Left colon (tissue), 2 donors: Measurements from ENCODE around the gene MARCOL. TPM values are rescaled to one million over a fixed set of nuclear protein-coding genes. Genes with fewer than 3 reads are reported as not detected.
"Not testable (repeated sequence)": the region's sequence is repeated elsewhere in the genome, so short reads cannot be mapped to it uniquely, and the experiment has no call there.

Source experiments
- ATAC-seq: fragments of 200-7000 bp; cut with Tn5 transposase; one replicate; pipeline ENCODE4 v1.9.1; 2020; ENCODE audit warnings: mild to moderate bottlenecking, moderate library complexity
- DNase-seq, 2 donors: peaks; one replicate each; pipeline ENCODE4 v3.0.0-alpha.2; 2020
- intact Hi-C, 2 donors: fragments of 100-400 bp; cut with DNase I in 1 of 2; cut with micrococcal nuclease in 1 of 2; formaldehyde crosslinking; loops; one replicate each; pipeline versions ENCODE4 v1.11.2 to v1.14.0; 2022; cut with DNase I, micrococcal nuclease
- total RNA-seq, 2 donors: library from RNA; stranded (reverse); fragmentation: NEBNext Ultra II Directional; extraction: Animal tissue kit (Norgen Biotek cat#: 25700); gene quantifications; one replicate each; pipeline ENCODE4 v1.2.1, GENCODE V29; 2021
- donor health status: DM: no; HTN: no; CAD: no.
- donor health status: DM: yes; HTN: yes; CAD: no.

The MARCOL gene
- total RNA-seq, 2 donors from 2014 or later, result not detected

DNA sequence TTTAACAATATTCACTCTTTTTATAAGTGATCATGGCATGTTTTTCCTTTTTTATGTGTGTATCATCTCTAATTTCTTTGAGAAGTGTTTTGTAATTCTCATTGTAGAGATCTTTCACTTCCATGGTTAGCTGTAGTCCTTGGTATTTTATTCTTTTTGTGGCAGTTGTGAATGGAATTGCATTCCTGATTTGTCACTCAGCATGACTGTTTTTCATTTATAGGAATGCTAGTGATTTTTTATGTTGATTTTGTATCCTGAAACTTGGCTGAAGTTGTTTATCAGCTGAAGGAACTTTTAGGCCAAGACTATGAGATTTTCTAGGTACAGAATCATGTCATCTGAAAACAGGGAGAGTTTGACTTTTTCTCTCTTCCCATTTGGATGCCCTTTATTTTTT, 17.1 kb downstream of the MARCOL start:
- intact Hi-C loops, result no loop called here
- ATAC-seq, result no peak
- no peak for DNase-seq

DNA sequence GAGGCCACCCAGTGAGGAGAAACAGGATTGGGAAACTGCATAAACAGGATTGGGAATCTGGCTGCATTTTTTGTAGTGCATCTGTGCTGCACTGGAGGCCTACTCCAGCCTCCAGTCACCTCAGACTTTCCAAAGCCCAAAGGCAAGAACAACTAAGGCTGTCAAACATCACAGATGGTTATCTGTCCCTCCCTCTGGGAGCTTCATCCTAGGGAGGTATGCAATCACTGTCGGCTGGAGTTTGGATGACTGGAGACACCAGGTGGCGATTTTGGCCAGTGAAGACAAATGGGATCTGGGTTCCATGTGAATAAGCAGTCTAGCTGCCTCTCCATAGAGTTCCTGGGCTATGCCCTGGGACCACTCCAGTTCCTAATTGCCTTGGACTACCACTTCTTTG, 21.0 kb downstream of the MARCOL start:
- DNase-seq, result no peak
- intact Hi-C loops, result no loop called here
- no peak for ATAC-seq

DNA sequence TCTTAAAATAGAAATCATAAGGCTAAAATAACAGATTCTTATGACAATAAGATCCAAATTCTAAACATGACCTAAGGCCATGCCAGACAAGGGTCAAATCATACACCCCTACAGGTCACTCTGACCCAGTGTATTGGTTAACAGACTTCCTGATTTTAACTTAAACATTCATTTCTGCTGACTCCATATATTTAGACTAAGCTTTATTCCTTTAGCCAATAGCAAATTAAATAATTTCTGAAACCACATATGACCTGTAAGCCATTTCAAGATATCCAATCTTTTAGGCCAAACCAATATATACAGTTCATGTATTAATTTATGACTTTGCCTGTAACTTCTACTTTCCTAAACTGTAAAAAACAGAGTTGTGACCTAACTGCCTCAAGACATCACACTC, 22.9 kb downstream of the MARCOL start:
- DNase-seq (no peak), ATAC-seq (no peak)
- intact Hi-C loops, result no loop called here

DNA sequence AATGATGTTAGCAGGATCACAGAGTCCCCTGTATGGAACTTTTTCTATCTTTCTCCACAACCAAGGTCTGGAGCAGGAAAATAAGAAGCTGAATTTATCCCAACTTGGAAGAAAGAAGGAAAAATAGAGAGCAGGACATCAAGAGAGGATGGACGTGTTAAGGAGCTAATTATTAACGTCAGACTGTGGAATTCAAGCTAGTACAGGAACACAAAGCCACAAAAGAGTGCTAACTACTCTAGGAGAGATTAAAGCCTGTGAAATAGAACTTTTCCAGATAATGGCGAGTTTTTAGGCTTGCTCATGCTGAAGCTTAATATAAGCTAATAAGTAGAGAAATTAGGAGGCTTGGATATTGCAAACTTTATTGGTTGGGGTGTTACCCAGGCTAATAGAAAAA, 29.6 kb downstream of the MARCOL start:
- intact Hi-C loops, result no loop called here
- no peak for ATAC-seq
- DNase-seq, result no peak

DNA sequence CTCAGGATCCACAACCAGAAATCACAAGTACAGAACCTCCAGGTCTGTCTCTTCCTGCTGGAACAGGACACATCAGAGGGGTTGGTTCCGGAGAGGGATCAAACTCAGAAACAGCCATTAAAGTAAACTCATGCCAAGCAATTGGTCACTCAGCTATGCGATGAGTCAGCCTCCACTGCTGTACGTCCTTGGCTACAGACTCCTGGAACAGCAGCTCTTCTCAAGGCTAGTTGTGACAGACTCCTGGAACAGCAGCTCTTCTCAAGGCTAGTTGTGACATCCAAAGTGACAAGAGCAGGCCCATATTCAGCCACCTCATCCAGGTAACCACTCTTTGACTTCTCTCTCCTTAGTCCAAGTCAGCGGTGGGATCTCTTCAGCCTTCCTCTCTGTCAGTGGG, 30.2 kb downstream of the MARCOL start, which contains the start of gene SPINK13:
SPINK13 (plus strand) TSS at position 229 of the 400 bp plus-strand sequence. CDS start 1,279 bp downstream, outside the sequence.
- ATAC-seq (no peak), DNase-seq (no peak)
- intact Hi-C loops, result no loop called here

DNA sequence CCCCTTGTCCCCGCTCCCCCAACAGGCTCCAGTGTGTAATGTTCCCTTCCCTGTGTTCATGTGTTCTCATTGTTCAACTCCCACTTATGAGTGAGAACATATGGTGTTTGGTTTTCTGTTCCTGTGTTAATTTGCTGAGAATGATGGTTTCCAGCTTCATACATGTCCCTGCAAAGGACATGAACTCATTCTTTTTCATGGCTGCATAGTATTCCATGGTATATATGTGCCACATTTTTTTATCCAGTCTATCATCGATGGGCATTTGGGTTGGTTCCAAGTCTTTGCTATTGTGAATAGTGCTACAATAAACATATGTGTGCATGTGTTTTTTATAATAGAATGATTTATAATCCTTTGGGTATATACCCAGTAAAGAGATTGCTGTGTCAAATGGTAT, 36.8 kb downstream of the MARCOL start:
- DNase-seq, intact Hi-C loops, ATAC-seq: not testable (repeated sequence)

DNA sequence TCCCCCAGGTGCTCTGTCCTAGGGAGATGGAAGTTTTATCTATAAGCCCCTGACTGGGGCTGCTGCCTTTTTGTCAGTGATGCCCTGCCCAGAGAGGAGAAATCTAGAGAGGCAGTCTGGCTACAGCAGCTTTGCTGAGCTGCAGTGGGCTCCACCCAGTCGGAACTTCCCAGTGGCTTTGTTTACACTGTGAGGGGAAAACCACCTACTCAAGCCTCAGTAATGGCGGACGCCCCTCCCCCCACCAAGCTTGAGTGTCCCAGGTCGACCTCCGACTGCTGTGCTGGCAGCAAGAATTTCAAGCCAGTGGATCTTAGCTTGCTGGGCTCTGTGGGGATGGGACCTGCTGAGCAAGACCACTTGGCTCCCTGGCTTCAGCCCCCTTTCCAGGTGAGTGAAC, 42.6 kb downstream of the MARCOL start:
- DNase-seq, intact Hi-C loops, ATAC-seq: not testable (repeated sequence)

DNA sequence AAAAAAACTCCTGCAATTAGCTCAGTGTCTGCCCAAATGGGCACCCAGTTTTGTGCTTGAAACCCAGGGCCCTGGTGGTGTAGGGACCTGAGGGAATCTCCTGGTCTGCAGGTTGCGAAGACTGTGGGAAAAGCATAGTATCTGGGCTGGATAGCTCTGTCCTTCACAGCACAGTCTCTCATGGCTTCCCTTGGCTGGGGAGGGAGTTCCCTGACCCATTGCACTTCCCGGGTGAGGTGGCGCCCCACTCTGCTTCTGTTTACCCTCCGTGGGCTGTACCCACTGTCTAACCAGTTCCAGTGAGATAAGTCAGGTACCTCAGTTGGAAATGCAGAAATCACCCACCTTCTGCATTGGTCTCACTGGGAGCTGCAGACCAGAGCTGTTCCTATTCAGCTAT, 43.0 kb downstream of the MARCOL start:
- ATAC-seq, DNase-seq, intact Hi-C loops: not testable (repeated sequence)

DNA sequence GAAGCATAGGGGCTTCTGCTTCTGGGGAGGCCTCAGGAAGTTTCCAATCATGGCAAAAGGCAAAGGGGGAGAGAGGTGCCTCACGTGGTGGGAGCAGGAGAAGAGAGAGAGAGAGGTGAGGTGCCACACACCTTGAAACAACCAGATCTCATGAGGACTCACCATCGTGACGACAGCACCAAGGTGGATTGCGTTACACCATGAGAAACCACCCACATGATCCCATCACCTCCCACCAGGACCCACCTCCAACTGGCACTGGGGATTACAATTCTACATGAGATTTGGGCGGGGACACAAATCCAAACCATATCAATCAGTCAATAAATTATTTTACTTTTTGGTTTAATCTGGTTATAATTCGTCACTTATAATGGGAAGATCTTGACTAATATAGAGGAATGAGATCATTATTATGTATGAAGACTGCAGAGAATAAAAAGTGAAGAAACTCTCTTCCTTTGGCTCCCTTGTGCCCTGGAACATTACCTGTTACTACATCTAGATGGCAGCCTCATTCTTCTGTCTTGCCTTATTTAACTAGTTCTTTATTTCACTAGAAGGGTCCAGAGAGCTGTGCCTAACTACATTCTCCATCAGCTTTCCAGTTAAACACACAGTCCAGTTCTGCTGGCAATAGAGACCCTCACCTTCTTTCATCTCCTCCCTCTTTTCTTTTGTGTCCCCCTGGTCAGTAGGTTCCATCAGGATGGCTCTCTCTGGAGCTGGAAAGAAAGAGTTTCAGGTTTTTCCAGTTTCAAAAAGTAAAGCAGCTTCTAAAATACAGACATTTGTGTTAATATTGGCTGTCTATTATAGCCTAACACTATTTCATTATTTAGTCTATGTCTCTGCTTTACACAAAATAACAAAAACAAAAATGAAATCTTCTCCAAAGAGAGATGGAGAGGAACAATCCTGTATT, 52.2 kb downstream of the MARCOL start:
- DNase-seq (no peak), ATAC-seq (peak; percentile 56)
- intact Hi-C loops, result no loop called here

Other genes with a start within 250 kb of the MARCOL start
- 10 to 100 TPM; 12.8 to 32.6 TPM for gene SPINK5, start 174.5 kb upstream of the MARCOL start, total RNA-seq
- not detected for gene SPINK14, start 70.0 kb upstream of the MARCOL start, total RNA-seq
- not detected for gene SPINK6, start 35.5 kb upstream of the MARCOL start, total RNA-seq
- gene SPINK13, start 30.3 kb downstream of the MARCOL start, total RNA-seq, result not detected
- not detected for gene SPINK7, start 73.9 kb downstream of the MARCOL start, total RNA-seq
- not detected for gene SPINK9, start 97.0 kb downstream of the MARCOL start, total RNA-seq
- 10 to 100 TPM; 44.0 to 46.8 TPM for gene FBXO38, start 145.4 kb downstream of the MARCOL start, total RNA-seq